ENCODE measurements around the gene C4BPB. TPM values are rescaled to one million over a fixed set of nuclear protein-coding genes. Genes with fewer than 3 reads are reported as not detected.
A peak's percentile ranks its signal among the peaks of the same experiment; 100 is the strongest.

The C4BPB gene
- total RNA-seq, 1 experiment from 2014 or later = not detected

- no peak overlapping the region for H4K5ac ChIP-seq (ENCODE audit: insufficient read length, low read depth, low read length)
- H2BK12ac ChIP-seq (ENCODE audit: insufficient read length, low read depth, low read length) = no peak overlapping the region
- H3K9ac ChIP-seq (ENCODE audit: extremely low read depth, insufficient read length, low read length) = no peak overlapping the region
- H3K4ac ChIP-seq (ENCODE audit: low read depth, low read length) = no peak overlapping the region
- H2BK15ac ChIP-seq (ENCODE audit: low read depth, low read length) = no peak overlapping the region
- TF ChIP-seq CTCF (conservative IDR thresholded peaks at IDR 0.05) = peak; percentile 2; the same call in 1 of the 3 replicates
- no peak overlapping the region for H3K18ac ChIP-seq (ENCODE audit: insufficient read length, low read depth, low read length)
- H3K27ac Mint-ChIP-seq = peak overlapping the region in 1 of 3 experiments; percentile 93; a peak in 1 of 7 replicates
- no peaks in the 10 kb centered on the region for H3K79me1 ChIP-seq (ENCODE audit: insufficient read depth, low read depth, low read length, poor library complexity, severe bottlenecking)
- no peak for DNase-seq
- no peaks in the 10 kb centered on the region for H3K27me3 ChIP-seq (ENCODE audit: insufficient read depth, low read length)
- H3K36me3 Mint-ChIP-seq (ENCODE audit: insufficient read depth in 1 of 3, low read depth in 3 of 3) = peaks cover 5 to 39% (median 17%) of the 10 kb centered on the region in 3 experiments
- no peak overlapping the region for H3K27ac ChIP-seq (ENCODE audit: insufficient read length, low read depth, low read length)
- peaks cover 8 to 9% of the 10 kb centered on the region in 2 experiments for H3K4me1 Mint-ChIP-seq
- no peak overlapping the region for H2BK120ac ChIP-seq (ENCODE audit: low read depth, low read length, poor library complexity, severe bottlenecking)
- no peak overlapping the region for H2AFZ ChIP-seq (ENCODE audit: low read length)
- H4K91ac ChIP-seq (ENCODE audit: insufficient read length, low read depth, low read length) = no peak overlapping the region
- no peaks in the 10 kb centered on the region; the same call in 1 of the 2 replicates for H3K27me3 Mint-ChIP-seq (ENCODE audit: low read depth)
- no peaks in the 10 kb centered on the region for H3K23me2 ChIP-seq (ENCODE audit: insufficient read length, low read depth, low read length, poor library complexity, severe bottlenecking)
- H3K9me3 Mint-ChIP-seq = no peaks in the 10 kb centered on the region
- H3K4me3 Mint-ChIP-seq = no peak overlapping the region
- no peak overlapping the region for H2BK5ac ChIP-seq (ENCODE audit: insufficient read length, low read length)
- no peak overlapping the region for H2AK5ac ChIP-seq (ENCODE audit: insufficient read length, low read length)
- no peak overlapping the region for H3K56ac ChIP-seq (ENCODE audit: insufficient read length, low read depth, low read length)
- no peak overlapping the region for H3K14ac ChIP-seq (ENCODE audit: insufficient read depth, low read length)
- no peak overlapping the region for H3K23ac ChIP-seq (ENCODE audit: insufficient read length, low read depth, low read length)
- no peak overlapping the region for H4K8ac ChIP-seq (replicated peaks; ENCODE audit: insufficient read length, low read depth, low read length)
- H2BK20ac ChIP-seq (ENCODE audit: low read depth, low read length, poor library complexity, severe bottlenecking) = no peak overlapping the region
- H3T11ph ChIP-seq (ENCODE audit: low read length) = no peak overlapping the region
- no peaks in the 10 kb centered on the region for H3K79me2 ChIP-seq (ENCODE audit: insufficient read depth, low read length)
- no peaks in the 10 kb centered on the region for H3K9me3 ChIP-seq (ENCODE audit: control insufficient read depth, low read depth, low read length)
- no CpG with 5 or more reads among the region's 4 CpGs for WGBS (ENCODE audit: extremely low coverage, insufficient read length, low lambda C conversion rate)
- no peak overlapping the region for H3K4me2 ChIP-seq (ENCODE audit: insufficient read depth, insufficient read length, low read length)
- no peaks in the 10 kb centered on the region for H4K20me1 ChIP-seq (ENCODE audit: control insufficient read depth, insufficient read depth, insufficient read length)
- H3K4me1 ChIP-seq (ENCODE audit: insufficient read depth, low read length) = no peaks in the 10 kb centered on the region
These were observed 28.8 kb upstream of the C4BPB start for GRCh38 chr1:207059881-207060280.
